ENCODE measurements around the gene GPC6.

The GPC6 gene

DNA sequence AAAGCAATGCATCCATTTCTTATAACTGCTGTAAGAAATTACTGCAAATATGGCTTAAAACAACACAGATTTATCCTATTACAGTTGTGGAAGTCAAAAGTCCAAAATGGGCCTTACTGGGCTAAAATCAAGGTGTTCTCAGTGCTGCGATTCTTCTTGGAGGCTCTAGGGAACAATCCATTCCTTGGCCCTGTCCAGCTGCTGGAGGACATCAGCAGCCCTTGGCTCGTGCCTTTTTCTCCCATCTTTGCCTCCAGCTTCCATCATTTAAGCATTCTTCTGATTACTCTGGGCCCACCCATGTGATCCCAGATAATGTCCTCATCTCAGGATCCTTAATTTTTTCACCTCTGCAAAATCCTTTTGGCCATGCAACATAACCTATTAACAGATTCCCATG is 645.8 kb downstream of the GPC6 start:
- no peak overlapping the region for H3K4me3 ChIP-seq
- DNase-seq (ENCODE audit: low spot score in 2 of 2): no peak
- no peaks in the 10 kb centered on the region for H3K36me3 ChIP-seq (replicated peaks)
- H3K27me3 ChIP-seq (ENCODE audit: low read depth): no peaks in the 10 kb centered on the region
- no peaks in the 10 kb centered on the region for H3K4me1 ChIP-seq
- in situ Hi-C loops (cut with MboI; ENCODE audit: low sequenced_read_pairs): no loop called here
- H3K9me3 ChIP-seq: no peaks in the 10 kb centered on the region

DNA sequence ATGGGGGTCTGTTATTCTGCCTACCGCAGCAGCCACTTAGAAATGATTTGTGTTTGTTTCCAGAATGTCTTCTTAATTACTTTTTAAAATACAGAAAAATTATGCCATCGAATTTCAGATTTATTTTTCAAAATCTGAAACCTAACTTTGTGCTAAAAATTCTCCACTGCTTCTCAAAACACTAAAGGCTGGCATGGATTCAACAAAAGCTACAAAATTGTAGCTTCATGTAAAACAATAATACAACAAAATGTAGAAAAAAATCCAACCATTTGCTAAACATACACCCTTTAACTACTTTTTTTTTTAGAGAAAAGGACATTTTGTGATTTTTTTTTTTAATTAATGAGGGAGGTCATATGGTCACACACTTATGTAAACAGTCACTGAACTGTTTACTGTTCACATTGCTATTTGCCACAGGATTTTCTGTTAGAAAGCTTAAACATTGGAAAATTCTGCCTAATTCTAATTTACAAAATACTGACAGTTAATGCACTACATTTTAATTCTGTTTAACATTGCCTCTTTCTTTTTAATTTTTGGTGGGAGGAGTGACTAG is 646.3 kb downstream of the GPC6 start:
- H3K4me3 ChIP-seq: no peak overlapping the region
- H3K27me3 ChIP-seq (ENCODE audit: low read depth): no peaks in the 10 kb centered on the region
- no peaks in the 10 kb centered on the region for H3K4me1 ChIP-seq
- no peaks in the 10 kb centered on the region for H3K36me3 ChIP-seq (replicated peaks)
- H3K9me3 ChIP-seq: no peaks in the 10 kb centered on the region
- no peak for DNase-seq (ENCODE audit: low spot score in 2 of 2)
- in situ Hi-C loops (cut with MboI; ENCODE audit: low sequenced_read_pairs): no loop called here

DNA sequence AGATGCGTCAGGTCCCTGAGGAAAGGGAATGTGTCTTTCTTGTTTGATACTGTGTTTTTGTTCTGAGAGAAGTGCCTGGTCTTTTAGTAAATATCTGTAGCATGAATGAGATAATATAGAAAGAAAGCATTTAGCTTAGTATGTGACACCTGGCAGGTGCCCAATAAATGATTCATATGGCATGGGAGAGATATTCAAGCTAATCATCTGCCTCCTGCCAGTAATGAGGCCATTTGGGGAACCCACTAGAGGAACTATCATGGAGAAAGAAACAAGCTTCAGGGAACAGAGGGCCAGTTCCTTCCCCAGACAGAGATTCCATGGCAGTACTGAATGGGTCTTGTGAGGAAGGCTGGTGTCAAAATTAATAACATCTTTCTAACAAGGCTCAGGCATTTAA is 648.9 kb downstream of the GPC6 start:
- DNase-seq (ENCODE audit: low spot score in 2 of 2): no peak
- Histone ChIP-seq H3K36me3 (replicated peaks) (no peaks in the 10 kb centered on the region), H3K9me3 (no peaks in the 10 kb centered on the region; the same call in 1 of the 2 replicates), H3K4me3 (no peak overlapping the region), H3K4me1 (no peaks in the 10 kb centered on the region), H3K27me3 (ENCODE audit: low read depth) (no peaks in the 10 kb centered on the region)
- in situ Hi-C loops (cut with MboI; ENCODE audit: low sequenced_read_pairs): no loop called here

DNA sequence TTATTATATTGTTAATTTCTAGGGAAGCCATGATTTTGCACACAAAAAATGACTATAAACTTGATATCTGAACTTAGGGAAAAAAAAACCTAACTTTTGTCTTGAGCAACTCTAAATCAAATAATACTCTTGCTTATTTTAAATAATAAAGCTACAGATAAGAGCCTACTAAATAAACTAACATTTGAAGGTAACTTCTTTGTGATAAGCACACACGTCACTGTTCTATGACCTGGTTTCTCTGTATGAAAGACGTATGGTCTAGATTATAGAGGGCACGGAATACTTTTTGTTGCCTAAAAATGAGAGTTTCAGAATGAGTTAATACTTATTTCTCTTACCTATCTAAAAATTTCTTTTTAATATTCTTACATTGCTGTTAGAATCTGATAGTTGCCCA is 649.6 kb downstream of the GPC6 start:
- in situ Hi-C loops (cut with MboI; ENCODE audit: low sequenced_read_pairs): no loop called here
- no peaks in the 10 kb centered on the region for H3K27me3 ChIP-seq (ENCODE audit: low read depth)
- H3K4me1 ChIP-seq: no peaks in the 10 kb centered on the region
- no peaks in the 10 kb centered on the region; the same call in 1 of the 2 replicates for H3K9me3 ChIP-seq
- H3K4me3 ChIP-seq: no peak overlapping the region
- H3K36me3 ChIP-seq (replicated peaks): no peaks in the 10 kb centered on the region
- DNase-seq (ENCODE audit: low spot score in 2 of 2): no peak

DNA sequence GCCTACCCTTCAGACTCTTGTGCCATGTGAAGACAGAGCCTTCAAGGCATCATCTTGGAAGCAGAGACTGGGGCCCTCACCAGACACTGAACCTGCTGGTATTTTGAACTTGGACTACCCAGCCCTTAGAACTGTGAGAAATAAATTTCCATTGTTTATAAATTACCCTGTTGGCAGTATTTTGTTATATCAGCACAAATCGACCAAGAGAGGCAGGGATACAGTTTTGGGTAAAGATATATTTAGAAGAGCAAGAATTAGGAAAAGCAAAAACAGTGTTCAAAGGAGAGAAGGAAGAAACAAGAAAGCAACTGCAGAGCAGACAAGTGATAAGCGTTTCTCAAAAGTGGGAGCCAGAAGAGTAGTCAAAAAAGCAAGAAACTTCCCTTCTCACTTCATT is 652.1 kb downstream of the GPC6 start:
- Histone ChIP-seq H3K4me3 (no peak overlapping the region), H3K4me1 (no peaks in the 10 kb centered on the region), H3K36me3 (replicated peaks) (no peaks in the 10 kb centered on the region), H3K9me3 (no peaks in the 10 kb centered on the region; the same call in 1 of the 2 replicates), H3K27me3 (ENCODE audit: low read depth) (no peaks in the 10 kb centered on the region)
- DNase-seq (ENCODE audit: low spot score in 2 of 2): no peak
- in situ Hi-C loops (cut with MboI; ENCODE audit: low sequenced_read_pairs): no loop called here

DNA sequence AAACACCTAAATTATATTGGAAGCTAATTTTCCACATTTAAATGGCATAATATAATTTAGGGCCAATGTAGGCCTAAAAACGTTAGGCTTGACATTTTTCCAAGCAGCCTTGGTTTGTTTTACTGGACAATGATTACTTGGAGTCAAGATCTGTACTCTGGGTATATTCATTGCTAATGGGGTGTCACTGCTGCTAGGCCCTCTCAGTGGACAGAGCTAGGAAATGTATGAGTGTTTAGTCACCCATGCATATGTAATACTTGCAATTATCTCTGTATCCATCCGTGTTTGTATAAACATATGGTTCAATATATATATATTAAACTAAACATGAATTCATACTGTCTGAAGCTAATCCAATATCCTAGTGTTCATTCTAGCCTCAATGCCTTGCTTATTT is 654.8 kb downstream of the GPC6 start:
- H3K9me3 ChIP-seq: no peaks in the 10 kb centered on the region; the same call in 1 of the 2 replicates
- DNase-seq (ENCODE audit: low spot score in 2 of 2): no peak
- H3K36me3 ChIP-seq (replicated peaks): no peaks in the 10 kb centered on the region
- no peaks in the 10 kb centered on the region; the same call in 1 of the 2 replicates for H3K4me1 ChIP-seq
- in situ Hi-C loops (cut with MboI; ENCODE audit: low sequenced_read_pairs): no loop called here
- no peaks in the 10 kb centered on the region for H3K27me3 ChIP-seq (ENCODE audit: low read depth)
- no peak overlapping the region for H3K4me3 ChIP-seq

DNA sequence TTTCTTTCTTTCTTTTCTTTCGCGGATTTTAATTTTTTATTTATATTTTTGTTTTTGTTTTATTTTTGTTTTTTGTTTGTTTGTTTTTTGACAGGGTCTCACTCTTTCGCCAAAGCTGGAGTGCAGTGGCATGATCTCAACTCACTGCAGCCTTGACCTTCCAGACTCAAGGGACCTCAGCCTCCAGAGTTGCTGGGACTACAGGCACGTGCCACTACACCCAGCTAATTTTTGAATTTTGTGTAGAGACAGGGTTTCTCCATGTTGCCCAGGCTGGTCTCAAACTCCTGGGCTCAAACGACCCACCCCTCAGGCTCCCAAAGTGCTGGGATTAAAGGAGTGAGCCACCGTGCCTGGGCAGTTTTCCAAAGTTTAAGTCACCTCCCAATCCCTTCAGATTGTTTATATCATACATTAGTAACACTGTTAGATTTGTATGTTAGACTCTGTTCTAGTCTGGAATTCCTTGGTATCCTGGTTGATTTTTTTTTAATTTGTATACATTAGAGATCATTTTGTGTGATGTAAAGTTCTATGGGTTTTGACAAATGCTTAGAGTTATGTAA is 655.6 kb downstream of the GPC6 start:
- in situ Hi-C loops (cut with MboI; ENCODE audit: low sequenced_read_pairs): no loop called here

DNA sequence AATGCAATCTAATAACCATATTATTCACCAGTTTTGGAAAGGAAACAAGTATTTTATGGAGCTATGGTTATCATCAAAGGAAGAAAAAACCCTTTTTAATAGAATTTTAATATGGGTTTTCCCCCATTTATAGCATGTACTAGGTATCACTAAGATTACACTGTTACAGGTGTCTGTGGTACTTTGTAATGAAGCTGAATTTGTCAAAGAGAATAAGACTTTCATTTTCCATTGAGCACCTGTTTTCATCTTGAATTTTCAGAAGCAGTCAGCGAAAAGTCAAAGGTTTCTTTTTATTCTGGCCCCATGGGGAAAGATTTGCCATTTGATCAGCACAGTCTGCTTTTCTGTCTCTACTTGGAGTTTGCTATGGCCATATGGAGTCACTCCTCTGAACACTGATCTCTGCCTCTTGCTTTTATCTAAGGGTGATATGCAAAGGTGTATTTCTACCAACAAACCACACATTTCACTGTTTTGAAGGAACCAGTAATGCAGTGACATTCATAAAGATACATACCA is 662.9 kb downstream of the GPC6 start:
- H3K4me1 ChIP-seq: no peaks in the 10 kb centered on the region
- no peaks in the 10 kb centered on the region for H3K9me3 ChIP-seq
- no peak overlapping the region for H3K4me3 ChIP-seq
- no peak for DNase-seq (ENCODE audit: low spot score in 2 of 2)
- H3K27me3 ChIP-seq (ENCODE audit: low read depth): no peaks in the 10 kb centered on the region
- in situ Hi-C loops (cut with MboI; ENCODE audit: low sequenced_read_pairs): no loop called here
- no peaks in the 10 kb centered on the region for H3K36me3 ChIP-seq (replicated peaks)

More for the DNA sequence above, 655.6 kb downstream of the GPC6 start:
- Histone ChIP-seq H3K36me3 (replicated peaks) (no peaks in the 10 kb centered on the region), H3K9me3 (no peaks in the 10 kb centered on the region; the same call in 1 of the 2 replicates), H3K4me1 (no peaks in the 10 kb centered on the region; the same call in 1 of the 2 replicates), H3K27me3 (ENCODE audit: low read depth) (no peaks in the 10 kb centered on the region), H3K4me3 (no peak overlapping the region)
- DNase-seq (ENCODE audit: low spot score in 2 of 2): no peak

DNA sequence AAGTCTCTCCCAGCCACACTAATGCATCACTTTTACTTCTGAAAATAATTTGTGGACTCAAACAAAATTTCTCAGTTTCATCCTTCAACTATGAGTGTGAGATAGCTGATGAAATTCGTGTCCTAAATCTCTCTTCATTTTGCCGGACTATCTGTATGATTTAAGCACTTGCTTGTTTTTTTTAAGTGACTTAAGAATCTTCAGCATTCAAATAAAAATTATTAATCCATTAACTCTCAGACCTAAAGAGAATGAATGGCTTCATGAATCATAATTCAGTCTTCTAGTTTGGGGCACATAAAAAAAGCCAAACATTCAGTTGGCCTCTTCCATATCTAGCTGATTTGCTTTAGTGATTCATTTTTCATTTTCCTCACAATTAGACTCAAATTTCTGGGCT is 673.4 kb downstream of the GPC6 start:
- no peaks in the 10 kb centered on the region for H3K27me3 ChIP-seq (ENCODE audit: low read depth)
- H3K36me3 ChIP-seq (replicated peaks): no peaks in the 10 kb centered on the region
- H3K4me1 ChIP-seq: no peaks in the 10 kb centered on the region
- H3K9me3 ChIP-seq: no peaks in the 10 kb centered on the region
- DNase-seq (ENCODE audit: low spot score in 2 of 2): no peak
- H3K4me3 ChIP-seq: no peak overlapping the region
- in situ Hi-C loops (cut with MboI; ENCODE audit: low sequenced_read_pairs): no loop called here

DNA sequence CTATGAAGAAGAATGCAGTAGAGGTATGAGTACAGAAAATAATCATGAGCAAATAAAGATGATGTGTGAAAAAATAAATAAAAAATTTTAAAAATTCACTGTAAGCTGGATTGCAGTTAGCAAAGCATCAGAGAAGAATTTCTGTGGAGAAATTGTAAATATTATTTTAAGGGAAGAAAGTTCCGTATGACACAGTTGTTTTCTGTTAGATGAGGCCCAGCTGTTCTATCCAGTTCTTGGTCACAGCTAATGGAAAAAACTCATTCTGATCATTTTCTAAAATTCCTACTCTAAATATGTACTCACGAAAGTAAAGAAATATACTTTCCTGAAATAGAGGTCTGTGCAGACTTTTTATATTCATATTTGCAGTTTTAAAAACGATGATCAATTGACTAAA is 674.1 kb downstream of the GPC6 start:
- Histone ChIP-seq H3K36me3 (replicated peaks) (no peaks in the 10 kb centered on the region), H3K27me3 (ENCODE audit: low read depth) (no peaks in the 10 kb centered on the region), H3K9me3 (no peaks in the 10 kb centered on the region), H3K4me1 (no peaks in the 10 kb centered on the region), H3K4me3 (no peak overlapping the region)
- no peak for DNase-seq (ENCODE audit: low spot score in 2 of 2)
- in situ Hi-C loops (cut with MboI; ENCODE audit: low sequenced_read_pairs): no loop called here

DNA sequence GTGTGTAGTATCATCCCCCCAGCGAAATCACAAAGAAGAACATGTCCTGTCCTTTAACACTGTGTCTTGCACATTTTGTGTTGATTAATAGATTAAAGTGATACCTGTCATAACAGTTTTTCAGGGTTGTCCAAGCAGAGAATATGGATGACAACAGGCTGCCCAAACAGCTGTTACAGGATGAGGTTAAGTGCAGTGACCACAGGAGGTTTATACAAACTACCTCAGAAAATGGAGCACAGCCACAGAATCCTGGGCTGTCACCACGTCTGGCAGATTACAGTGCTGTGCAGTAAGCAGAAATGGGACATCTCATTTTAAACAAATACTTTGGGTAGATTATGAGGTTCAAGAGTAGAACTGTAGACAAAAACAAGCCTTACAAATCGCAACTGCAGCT is 677.3 kb downstream of the GPC6 start:
- Histone ChIP-seq H3K4me1 (peaks cover 4% of the 10 kb centered on the region; the same call in 1 of the 2 replicates), H3K36me3 (replicated peaks) (no peaks in the 10 kb centered on the region), H3K27me3 (ENCODE audit: low read depth) (no peaks in the 10 kb centered on the region), H3K9me3 (no peaks in the 10 kb centered on the region), H3K4me3 (no peak overlapping the region)
- in situ Hi-C loops (cut with MboI; ENCODE audit: low sequenced_read_pairs): no loop called here
- no peak for DNase-seq (ENCODE audit: low spot score in 2 of 2)

DNA sequence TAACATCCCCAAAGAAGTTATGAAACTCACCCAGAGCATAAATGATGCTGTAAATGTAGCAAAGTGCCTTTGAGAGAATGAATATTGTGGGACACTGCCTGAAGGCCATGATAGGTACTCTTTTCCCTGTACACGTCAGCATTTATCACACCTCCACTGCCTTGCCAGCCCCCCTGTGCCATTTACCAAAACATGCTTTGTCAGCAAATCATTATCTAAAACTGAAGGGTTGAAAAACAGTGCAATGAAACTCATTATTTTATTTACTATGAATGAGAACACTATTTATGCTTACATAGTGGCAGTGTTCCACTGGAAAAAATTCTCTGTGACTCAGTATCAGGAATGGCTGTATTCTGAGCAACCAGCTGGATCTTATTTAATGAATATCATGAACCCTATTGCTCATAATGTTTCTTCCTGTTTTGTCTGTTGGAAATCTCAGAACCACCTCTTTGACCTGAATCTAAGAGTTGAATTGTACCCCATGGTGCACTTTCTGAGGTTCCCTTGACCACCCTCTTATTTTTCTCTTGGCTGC is 688.7 kb downstream of the GPC6 start:
- Histone ChIP-seq H3K27me3 (ENCODE audit: low read depth) (no peaks in the 10 kb centered on the region), H3K9me3 (no peaks in the 10 kb centered on the region), H3K36me3 (replicated peaks) (no peaks in the 10 kb centered on the region), H3K4me3 (no peak overlapping the region), H3K4me1 (no peaks in the 10 kb centered on the region)
- in situ Hi-C loops (cut with MboI; ENCODE audit: low sequenced_read_pairs): no loop called here
- DNase-seq (ENCODE audit: low spot score in 2 of 2): no peak

DNA sequence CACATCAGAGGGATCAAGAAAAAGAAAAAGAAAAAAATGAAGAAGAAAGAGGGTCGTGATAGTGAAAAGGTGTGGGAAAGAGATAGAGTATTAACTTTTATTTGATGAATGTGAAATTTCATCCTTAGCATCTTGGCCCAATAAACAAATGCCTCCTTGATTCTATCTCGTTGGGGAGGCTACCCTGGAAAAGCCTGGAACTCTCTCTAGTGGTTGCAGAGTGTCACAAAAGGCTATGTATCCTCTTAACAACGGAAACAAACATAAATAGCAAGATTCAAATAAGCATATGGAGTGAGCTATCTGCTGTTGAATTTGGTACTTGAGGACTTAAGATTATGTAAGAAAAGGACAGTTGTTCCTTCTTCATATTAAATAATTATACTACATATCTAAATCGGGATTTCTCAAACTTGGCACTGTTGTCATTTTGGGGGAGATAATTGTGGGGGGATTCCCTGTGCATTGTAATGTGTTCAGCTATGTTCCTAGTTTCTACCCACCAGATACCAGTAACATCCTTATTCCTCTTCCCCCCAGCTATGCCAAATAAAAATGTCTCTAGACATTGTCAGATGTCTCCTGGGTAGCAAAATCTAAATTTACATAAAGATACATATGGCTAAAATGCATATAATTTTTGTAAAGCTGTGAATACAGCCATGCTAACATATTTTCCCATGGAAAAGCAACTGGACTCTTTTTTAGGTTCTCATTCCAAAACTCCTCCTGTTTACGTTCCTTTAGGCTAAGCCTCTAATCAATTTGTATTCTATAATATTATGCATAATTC is 695.7 kb downstream of the GPC6 start:
- Histone ChIP-seq H3K9me3 (no peaks in the 10 kb centered on the region), H3K4me3 (no peak overlapping the region), H3K27me3 (ENCODE audit: low read depth) (no peaks in the 10 kb centered on the region), H3K4me1 (no peaks in the 10 kb centered on the region; the same call in 1 of the 2 replicates), H3K36me3 (replicated peaks) (no peaks in the 10 kb centered on the region)
- no peak for DNase-seq (ENCODE audit: low spot score in 2 of 2)
- in situ Hi-C loops (cut with MboI; ENCODE audit: low sequenced_read_pairs): no loop called here

DNA sequence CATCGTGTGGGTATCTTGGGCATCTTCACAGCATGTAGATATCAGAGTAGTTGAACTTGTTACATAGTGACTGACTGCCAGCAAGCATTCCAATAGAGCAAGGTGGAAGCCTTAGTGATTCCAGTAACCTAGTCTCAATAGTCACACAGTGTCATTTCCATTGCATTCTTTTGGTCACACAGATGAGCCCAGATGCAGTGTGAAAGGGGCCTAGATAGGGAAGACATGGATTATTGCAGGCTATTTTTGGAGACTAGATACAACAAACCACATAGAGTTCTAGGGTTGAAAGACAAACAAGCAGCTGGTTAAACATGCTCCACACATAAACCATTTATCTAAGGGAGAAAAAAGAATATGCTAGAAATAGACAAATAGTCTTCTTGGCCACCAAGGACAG is 699.4 kb downstream of the GPC6 start:
- Histone ChIP-seq H3K27me3 (ENCODE audit: low read depth) (no peaks in the 10 kb centered on the region), H3K4me1 (no peaks in the 10 kb centered on the region; the same call in 1 of the 2 replicates), H3K9me3 (no peaks in the 10 kb centered on the region), H3K4me3 (no peak overlapping the region), H3K36me3 (replicated peaks) (no peaks in the 10 kb centered on the region)
- DNase-seq (ENCODE audit: low spot score in 2 of 2): no peak
- in situ Hi-C loops (cut with MboI; ENCODE audit: low sequenced_read_pairs): no loop called here

Data from HAP-1 (cell line).